Measurements from ENCODE around the gene PRDM16. TPM values are rescaled to one million over a fixed set of nuclear protein-coding genes. Genes with fewer than 3 reads are reported as not detected.

The PRDM16 gene
- total and polyA plus RNA-seq, 2 of the 13 experiments (the other 11 are each of a cell fraction or from before 2014, with no cell fraction given), result 0.15 to 0.81 TPM

- in situ Hi-C loops (cut with HindIII; ENCODE audit: extremely low pct_ligation_motif_present, low pct_unique_long_range_greater_than_20kb), result no loop called here
- H3K9ac ChIP-seq (ENCODE audit: insufficient read depth, low read depth, low read length), result no peak overlapping the region
- H3K27me3 ChIP-seq (ENCODE audit: control insufficient read depth in 1 of 2, insufficient read depth in 2 of 2, low read length in 2 of 2), result no peaks in the 10 kb centered on the region
- no peak overlapping the region for H2AFZ ChIP-seq (ENCODE audit: low read length)
- DNase-seq (ENCODE audit: low spot score) (no peak), FAIRE-seq (no peak), ATAC-seq (no peak)
- no peaks in the 10 kb centered on the region for H3K9me3 ChIP-seq (ENCODE audit: low read length)
- H3K4me1 ChIP-seq (ENCODE audit: insufficient read depth, low read length), result peaks cover 26% of the 10 kb centered on the region
- ChIA-PET POLR2A (no interaction called here), CTCF (ENCODE audit: low intra/inter-chr PET ratio, low total read pairs) (no interaction called here)
- H3K4me3 ChIP-seq (replicated peaks in 1 of 3; ENCODE audit: insufficient read depth in 1 of 3, low read depth in 2 of 3, low read length in 3 of 3), result no peak overlapping the region
- intact Hi-C loops (cut with micrococcal nuclease; ENCODE audit: unreplicated experiment), result no loop called here
- TF ChIP-seq ZNF317 (CRISPR knock-in tag; IDR thresholded peaks at IDR 0.05) (no peak), AGO2 (optimal IDR thresholded peaks at IDR 0.05; ENCODE audit: low read depth, low read length) (peak; percentile 9)
- H3K4me2 ChIP-seq (ENCODE audit: low read depth, low read length), result no peak overlapping the region
- H3K79me2 ChIP-seq (ENCODE audit: insufficient read depth, low read length), result no peaks in the 10 kb centered on the region
- no peaks in the 10 kb centered on the region for H4K20me1 ChIP-seq (ENCODE audit: insufficient read depth, low read length)
- no TSS peak for BruUV-seq (replicated peaks)
- H3K27ac ChIP-seq (ENCODE audit: extremely low read length, insufficient read depth, low read length), result peak overlapping the region; percentile 96
- H3K36me3 ChIP-seq (replicated peaks in 1 of 2; ENCODE audit: control insufficient read depth in 1 of 2, insufficient read depth in 2 of 2, low read length in 2 of 2), result peaks cover 9 to 14% of the 10 kb centered on the region in 2 experiments; a peak in 3 of 5 replicates
- WGBS (ENCODE audit: low lambda C conversion rate), result 93% methylated on average over 15 of the region's 17 CpGs
Observed at GRCh38 chr1:3469849-3470649, 401.0 kb downstream of the PRDM16 start.

GRCh38 chr1:3470650-3471355 lies 401.8 kb downstream of the PRDM16 start:
- Histone ChIP-seq H3K4me2 (ENCODE audit: low read depth, low read length) (peak overlapping the region; percentile 73), H3K9ac (ENCODE audit: insufficient read depth, low read depth, low read length) (peak overlapping the region; percentile 43), H2AFZ (ENCODE audit: low read length) (no peak overlapping the region), H4K20me1 (ENCODE audit: insufficient read depth, low read length) (no peaks in the 10 kb centered on the region), H3K27me3 (ENCODE audit: control insufficient read depth in 1 of 2, insufficient read depth in 2 of 2, low read length in 2 of 2) (no peaks in the 10 kb centered on the region), H3K36me3 (replicated peaks in 1 of 2; ENCODE audit: control insufficient read depth in 1 of 2, insufficient read depth in 2 of 2, low read length in 2 of 2) (peaks cover 9 to 14% of the 10 kb centered on the region in 2 experiments; a peak in 3 of 5 replicates), H3K27ac (ENCODE audit: extremely low read length, insufficient read depth, low read length) (peak overlapping the region; percentile 96), H3K9me3 (ENCODE audit: low read length) (no peaks in the 10 kb centered on the region), H3K4me1 (ENCODE audit: insufficient read depth, low read length) (peaks cover 26% of the 10 kb centered on the region), H3K79me2 (ENCODE audit: insufficient read depth, low read length) (no peaks in the 10 kb centered on the region), H3K4me3 (replicated peaks in 1 of 3; ENCODE audit: insufficient read depth in 1 of 3, low read depth in 2 of 3, low read length in 3 of 3) (peak overlapping the region in 2 of 3 experiments; percentile 9 to 21; a peak in 4 of 6 replicates)
- BruUV-seq (replicated peaks), result no TSS peak
- ChIA-PET POLR2A (interaction anchor here (0.6 to 3.2 kb wide), 10 partner anchors 10 to 1058 kb away, joined by 3 to 282 read pairs (median 3); partner anchors contain the start of genes ARHGEF16, PEX10 and WRAP73), CTCF (ENCODE audit: low intra/inter-chr PET ratio, low total read pairs) (interaction anchor here (1.4 to 3.4 kb wide), 2 partner anchors 14 to 18 kb away, joined by 3 to 57 read pairs; partner anchors contain the start of gene ARHGEF16)
- WGBS (ENCODE audit: low lambda C conversion rate), result 97% methylated on average over 15 of the region's 22 CpGs
- FAIRE-seq (no peak), ATAC-seq (no peak), DNase-seq (ENCODE audit: low spot score) (no peak)
- in situ Hi-C loops (cut with HindIII; ENCODE audit: extremely low pct_ligation_motif_present, low pct_unique_long_range_greater_than_20kb) (no loop called here), intact Hi-C loops (cut with micrococcal nuclease; ENCODE audit: unreplicated experiment) (loop anchor here (1.0 kb wide), 1 partner anchor 18 kb away; no protein-coding TSS in a partner anchor)
- TF ChIP-seq HNRNPL (IDR thresholded peaks at IDR 0.05; ENCODE audit: low read depth, low read length) (peak; percentile 59), ZNF816 (CRISPR knock-in tag; IDR thresholded peaks at IDR 0.05; ENCODE audit: borderline replicate concordance) (no peak), NFE2L2 (IDR thresholded peaks at IDR 0.05; ENCODE audit: low read length) (no peak), ONECUT2 (CRISPR knock-in tag; IDR thresholded peaks at IDR 0.05) (no peak), ZNF343 (CRISPR knock-in tag; IDR thresholded peaks at IDR 0.05) (no peak), GLI4 (CRISPR knock-in tag; IDR thresholded peaks at IDR 0.05; ENCODE audit: borderline replicate concordance) (no peak), MXI1 (IDR thresholded peaks at IDR 0.05; ENCODE audit: borderline replicate concordance, low read depth, low read length) (no peak), CSRNP1 (CRISPR knock-in tag; IDR thresholded peaks at IDR 0.05) (no peak), CC2D1A (CRISPR knock-in tag; IDR thresholded peaks at IDR 0.05) (no peak), NFIB (CRISPR knock-in tag; IDR thresholded peaks at IDR 0.05; ENCODE audit: borderline replicate concordance) (no peak), FOXO1 (CRISPR knock-in tag; IDR thresholded peaks at IDR 0.05) (no peak)
